Measurements from ENCODE around the gene CHRD.

DNA sequence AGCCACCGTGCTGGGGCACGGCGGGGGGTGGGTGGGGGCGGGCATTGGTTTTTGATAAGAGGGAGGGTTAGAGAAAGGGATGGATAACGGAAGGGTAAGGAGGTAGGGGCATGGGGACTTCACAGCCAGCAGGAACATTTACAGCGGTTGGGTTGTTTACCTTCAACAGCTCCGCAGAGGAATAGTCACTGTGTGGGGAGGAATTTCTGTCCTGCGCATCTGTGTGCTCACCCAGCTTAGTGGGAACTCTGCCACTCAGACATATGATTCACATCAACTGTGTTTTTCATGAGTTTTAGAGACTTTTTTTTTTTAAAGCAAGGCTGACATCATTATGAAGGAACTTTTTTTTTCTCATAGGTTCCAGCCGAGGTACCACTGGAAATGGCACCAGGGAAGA lies 19.6 kb downstream of the CHRD start:
- TF ChIP-seq, protein P1, sequence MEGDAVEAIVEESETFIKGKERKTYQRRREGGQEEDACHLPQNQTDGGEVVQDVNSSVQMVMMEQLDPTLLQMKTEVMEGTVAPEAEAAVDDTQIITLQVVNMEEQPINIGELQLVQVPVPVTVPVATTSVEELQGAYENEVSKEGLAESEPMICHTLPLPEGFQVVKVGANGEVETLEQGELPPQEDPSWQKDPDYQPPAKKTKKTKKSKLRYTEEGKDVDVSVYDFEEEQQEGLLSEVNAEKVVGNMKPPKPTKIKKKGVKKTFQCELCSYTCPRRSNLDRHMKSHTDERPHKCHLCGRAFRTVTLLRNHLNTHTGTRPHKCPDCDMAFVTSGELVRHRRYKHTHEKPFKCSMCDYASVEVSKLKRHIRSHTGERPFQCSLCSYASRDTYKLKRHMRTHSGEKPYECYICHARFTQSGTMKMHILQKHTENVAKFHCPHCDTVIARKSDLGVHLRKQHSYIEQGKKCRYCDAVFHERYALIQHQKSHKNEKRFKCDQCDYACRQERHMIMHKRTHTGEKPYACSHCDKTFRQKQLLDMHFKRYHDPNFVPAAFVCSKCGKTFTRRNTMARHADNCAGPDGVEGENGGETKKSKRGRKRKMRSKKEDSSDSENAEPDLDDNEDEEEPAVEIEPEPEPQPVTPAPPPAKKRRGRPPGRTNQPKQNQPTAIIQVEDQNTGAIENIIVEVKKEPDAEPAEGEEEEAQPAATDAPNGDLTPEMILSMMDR (conservative IDR thresholded peaks at IDR 0.05; ENCODE audit: low read depth, low read length), result no peak
- TF ChIP-seq EZH2 (IDR thresholded peaks at IDR 0.05; ENCODE audit: low read length, unreplicated experiment) (no peak), EZH2phosphoT487 (IDR thresholded peaks at IDR 0.05; ENCODE audit: borderline replicate concordance, low read length) (no peak)
